NCI-H526 (cell line): ENCODE results near the gene FAM222A.

Experiments used
- DNase-seq, 2 experiments: peaks; one replicate each; lab custom pipeline; 2025; lab: John Stamatoyannopoulos, UW

FAM222A gene

DNA sequence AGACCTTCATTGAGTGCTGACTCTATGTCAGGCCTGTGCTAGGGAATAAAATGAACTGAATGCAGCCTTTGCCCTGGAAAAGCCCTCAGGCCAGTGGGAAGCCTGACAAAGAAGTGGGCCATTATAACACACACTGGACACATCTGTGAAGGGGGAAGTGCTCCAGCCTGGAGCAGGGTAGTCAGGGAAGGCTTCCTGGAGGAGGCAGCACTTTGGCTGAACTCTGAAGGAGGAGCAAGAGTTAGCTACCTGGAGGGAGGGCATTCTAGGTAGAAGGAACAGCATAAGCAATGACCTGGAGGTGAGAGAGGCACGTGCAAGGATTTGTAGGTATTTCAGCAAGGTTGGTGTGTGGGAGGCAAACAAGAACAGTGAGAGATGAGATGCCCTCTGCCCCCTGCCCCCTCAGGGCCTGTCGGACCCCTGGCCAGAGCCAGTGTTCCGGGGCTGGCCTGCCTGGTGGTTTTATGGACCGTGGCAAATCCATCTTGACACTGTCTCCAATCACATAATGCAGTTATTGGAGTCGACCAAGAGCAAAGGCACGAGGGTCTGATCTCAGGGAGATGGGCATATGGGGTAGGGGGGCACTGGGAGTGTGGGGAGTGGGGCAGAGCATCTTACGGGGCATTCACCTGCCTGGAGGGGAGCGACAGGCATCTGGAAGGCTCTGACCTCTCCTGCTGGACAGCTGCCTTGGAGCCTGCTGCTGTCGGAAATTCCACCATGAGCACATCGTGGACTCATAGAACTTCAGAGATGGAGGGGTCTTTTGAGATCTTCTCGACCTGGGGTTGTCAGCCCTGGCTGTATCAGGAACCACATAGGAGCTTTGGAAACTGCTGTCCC, 2.7 kb upstream of the FAM222A start:
- no peak for DNase-seq

GRCh38 chr12:109711596-109712461, 1.8 kb upstream of the FAM222A start:
- no peak for DNase-seq

- peak in 1 of 2 experiments; percentile 89 for DNase-seq
These were observed 702 bp downstream of the FAM222A start for GRCh38 chr12:109714141-109714912.

- DNase-seq, result no peak
These were observed 1.3 kb downstream of the FAM222A start for GRCh38 chr12:109714913-109715244.

DNA sequence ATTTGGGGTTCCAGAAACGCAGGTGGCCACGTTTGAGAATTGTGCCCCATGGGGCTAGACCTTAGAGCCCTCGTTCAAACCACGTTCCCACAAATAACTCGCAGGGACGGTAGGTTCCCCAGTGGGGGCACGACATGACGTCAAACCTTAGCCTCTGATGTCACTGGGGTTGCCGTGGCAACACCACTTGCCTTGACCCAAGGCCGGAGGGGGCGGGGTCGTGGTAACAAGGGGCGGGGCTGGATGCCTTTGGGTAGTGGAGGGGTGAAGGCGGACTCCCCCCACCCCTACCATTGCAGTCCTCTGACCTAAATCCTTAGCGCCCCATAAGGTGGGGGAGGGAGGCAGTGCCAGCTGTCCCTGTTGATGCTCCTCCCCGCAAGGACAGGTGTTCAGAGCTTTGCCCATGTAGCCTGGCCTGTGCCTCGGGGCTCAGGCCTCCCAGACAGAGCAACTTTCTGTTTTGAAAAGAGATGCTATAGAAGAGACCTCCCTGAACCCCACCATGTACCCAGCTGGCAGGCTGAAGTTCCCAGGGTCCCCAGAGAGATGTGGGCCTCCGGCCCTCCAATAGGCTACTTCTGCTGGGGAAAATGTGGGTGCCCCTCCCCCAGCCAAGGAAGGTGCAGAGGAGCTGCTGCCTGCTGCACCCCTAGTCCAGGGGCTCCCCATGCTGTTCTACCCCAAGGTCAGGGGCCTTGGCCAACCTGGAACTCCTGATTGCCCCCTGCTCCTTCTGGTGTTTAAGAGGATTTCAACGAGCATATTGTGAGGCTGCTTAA, 1.9 kb downstream of the FAM222A start:
- DNase-seq, result peak in 1 of 2 experiments; percentile 59

GRCh38 chr12:109716092-109716479, 2.5 kb downstream of the FAM222A start:
- DNase-seq, result no peak

GRCh38 chr12:109716512-109717389, 3.1 kb downstream of the FAM222A start:
- DNase-seq, result no peak

- DNase-seq, result no peak
These were observed 4.0 kb downstream of the FAM222A start for GRCh38 chr12:109717390-109718357.

DNA sequence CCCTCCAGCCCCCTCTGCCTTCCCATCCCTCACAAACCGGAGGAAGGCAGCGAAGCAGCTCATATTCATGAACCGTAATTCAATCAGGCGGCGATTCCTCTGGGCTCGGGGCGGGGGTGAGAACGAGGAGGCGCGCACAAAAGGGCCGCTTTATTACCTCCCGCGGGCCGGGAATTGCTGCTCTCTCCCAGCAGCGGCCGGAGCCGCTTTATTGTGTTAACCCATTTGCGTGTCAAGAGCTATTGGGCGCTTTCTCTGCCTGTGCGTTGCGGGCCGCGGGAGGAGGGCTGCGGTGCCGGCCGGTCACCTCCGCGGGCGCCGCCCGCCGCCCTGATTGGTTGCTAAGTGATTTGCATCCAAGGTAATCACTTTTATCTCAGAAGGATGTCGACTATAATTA, 4.8 kb downstream of the FAM222A start:
- DNase-seq, result peak; percentile 75 to 95

- DNase-seq, result peak; percentile 36 to 74
These were observed 5.7 kb downstream of the FAM222A start for GRCh38 chr12:109719123-109720022.

- peak in 1 of 2 experiments; percentile 63 for DNase-seq
These were observed 6.7 kb downstream of the FAM222A start for GRCh38 chr12:109720152-109720856.

DNA sequence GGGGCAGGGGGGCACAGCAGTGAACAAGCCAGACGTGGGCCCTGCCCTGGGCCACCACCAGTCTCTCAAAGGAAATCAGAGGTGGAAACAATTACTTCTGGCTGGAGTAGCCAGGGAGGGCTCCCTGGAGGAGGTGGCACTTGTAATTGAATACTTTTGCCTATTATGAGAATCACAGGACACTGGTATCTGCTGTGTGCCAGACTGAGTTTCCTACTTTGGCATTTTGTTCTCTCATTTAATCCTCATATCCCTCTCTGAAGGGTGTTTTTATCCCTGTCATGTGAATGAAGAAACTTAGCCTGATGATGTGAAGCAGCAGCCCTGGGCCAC, 7.2 kb downstream of the FAM222A start:
- DNase-seq, result no peak

DNA sequence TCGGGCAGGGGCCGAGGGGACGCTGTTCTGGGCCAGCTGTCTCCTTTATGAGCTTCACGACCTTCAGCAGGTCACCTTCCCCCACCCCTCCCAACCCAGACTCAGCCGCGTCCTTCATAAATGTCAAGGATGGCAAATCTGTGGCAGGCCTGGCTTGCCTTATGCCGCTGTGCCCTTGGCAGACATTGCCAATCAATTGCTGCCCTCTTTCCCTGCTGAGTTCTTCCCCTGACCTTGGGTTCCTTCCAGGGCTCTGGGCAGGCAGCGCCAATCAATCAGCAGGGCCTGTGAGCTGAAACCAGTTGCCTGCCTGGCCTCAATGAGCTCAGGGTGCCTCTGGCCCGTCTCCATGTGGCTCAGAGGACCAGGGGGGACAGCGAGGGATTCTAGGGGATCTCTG, 7.7 kb downstream of the FAM222A start:
- no peak for DNase-seq

- no peak for DNase-seq
These were observed 8.5 kb downstream of the FAM222A start for GRCh38 chr12:109722022-109722720.

- DNase-seq, result no peak
These were observed 9.1 kb downstream of the FAM222A start for GRCh38 chr12:109722721-109723094.

DNA sequence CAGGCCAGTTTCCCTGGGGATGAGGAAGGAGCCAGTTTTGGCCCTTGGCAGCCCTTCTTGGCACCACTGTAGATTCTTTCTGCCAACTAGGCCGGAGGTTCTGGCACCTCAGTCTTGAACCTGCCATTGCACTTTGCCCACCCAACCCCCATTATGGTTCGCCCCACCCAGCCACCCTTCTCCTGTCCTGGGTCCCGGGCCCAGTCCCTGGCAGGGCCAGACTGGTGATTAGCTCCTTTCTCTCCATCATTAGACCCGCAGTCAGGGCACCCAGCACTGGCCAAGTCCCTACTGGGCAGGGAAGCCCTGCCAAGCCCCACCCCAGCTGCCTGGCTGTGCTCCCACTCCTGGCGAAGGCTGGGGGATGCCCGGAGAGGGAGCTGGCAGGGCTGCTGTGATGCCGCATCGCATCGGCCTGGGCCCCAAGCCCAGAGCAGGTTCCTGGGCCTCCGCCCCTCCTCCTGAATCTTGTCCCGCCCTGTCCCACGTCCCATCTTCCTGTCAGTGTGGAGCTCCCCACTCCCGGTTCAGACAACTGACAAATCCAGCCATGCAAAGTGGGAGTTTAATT, 9.8 kb downstream of the FAM222A start:
- DNase-seq, result peak; percentile 93 to 97
